Hypothalamus (tissue), 51 donors: Measurements from ENCODE around the gene NT5DC2.
A peak's percentile ranks its signal among the peaks of the same experiment; 100 is the strongest.

Source experiments
- DNase-seq, 51 donors: peaks; one replicate each; lab custom pipeline; 2025; lab: John Stamatoyannopoulos, UW

Gene NT5DC2

DNA sequence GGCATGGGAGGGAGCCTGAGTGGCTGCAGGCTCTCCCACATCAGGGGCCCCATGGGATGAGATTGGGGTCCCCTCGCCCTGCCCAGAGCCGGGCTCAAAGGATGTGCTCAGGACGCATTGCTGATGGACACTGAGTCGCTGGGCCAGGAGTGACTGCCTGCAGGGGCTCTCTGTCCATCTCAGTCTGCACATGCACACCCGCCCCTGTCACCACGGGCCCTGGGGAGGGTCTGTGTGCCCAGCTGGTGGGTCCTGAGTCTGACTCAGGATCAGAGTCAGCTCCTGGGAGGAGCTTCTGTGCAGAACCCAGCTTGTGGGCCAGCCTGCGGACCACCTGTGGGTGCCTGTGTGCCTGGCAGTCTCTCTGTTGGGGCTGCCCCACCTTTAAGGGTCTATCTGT lies 20.4 kb downstream of the NT5DC2 start:
- DNase-seq: no peak

DNA sequence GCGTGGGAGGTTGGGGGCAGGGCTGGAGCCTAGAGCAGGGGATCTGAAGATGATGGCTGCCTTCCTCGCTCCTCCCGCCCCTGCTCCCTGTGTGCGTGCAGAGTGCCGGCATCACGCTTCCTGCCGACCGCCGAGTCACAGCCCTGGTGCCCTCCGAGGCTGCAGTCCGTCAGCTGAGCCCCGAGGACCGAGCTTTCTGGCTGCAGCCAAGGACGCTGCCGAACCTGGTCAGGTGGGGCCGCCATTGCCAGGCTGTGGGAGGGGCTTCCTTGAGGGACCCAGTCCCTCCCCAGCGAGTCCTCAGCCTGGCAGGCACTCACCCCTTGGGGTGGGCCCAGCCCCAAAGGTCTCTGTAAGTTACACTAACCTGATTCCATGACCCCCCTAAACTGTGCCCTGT lies 20.9 kb downstream of the NT5DC2 start:
- DNase-seq: no peak

DNA sequence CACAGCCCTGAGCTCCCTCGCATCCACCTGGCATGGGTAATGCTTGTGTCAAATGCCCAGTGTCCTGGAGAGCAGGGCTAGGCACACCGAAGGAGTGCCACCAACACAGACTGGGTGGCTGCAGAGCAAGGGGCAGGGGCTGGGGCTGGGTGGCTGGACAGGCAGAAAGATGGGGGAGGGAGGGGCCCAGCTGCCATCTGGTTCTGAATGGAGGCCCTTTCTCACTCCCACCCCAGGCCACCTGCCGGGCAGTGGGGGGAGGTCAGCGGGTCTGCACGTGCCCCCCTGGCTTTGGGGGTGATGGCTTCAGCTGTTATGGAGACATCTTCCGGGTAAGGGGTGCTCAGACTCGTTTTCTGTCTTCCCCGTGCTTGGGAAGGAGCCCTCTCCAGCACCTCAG lies 21.6 kb downstream of the NT5DC2 start:
- DNase-seq: no peak

DNA sequence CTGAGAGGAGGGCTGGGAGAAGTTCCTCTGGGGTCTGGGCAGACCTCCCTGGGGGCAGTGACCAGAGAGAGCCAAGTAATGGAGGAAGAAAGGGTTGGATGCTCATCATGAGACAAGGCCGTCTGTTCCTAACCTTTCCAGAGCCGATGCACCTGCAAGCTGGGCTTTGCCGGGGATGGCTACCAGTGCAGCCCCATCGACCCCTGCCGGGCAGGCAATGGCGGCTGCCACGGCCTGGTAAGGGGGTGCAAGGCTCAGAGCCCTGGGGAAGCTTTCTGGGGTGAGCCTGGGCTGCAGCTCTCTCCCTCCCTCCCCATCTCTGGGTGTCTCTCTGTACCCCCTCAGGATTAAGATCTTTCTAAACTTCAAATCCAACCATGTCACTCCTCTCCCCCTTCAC lies 22.1 kb downstream of the NT5DC2 start:
- no peak for DNase-seq

DNA sequence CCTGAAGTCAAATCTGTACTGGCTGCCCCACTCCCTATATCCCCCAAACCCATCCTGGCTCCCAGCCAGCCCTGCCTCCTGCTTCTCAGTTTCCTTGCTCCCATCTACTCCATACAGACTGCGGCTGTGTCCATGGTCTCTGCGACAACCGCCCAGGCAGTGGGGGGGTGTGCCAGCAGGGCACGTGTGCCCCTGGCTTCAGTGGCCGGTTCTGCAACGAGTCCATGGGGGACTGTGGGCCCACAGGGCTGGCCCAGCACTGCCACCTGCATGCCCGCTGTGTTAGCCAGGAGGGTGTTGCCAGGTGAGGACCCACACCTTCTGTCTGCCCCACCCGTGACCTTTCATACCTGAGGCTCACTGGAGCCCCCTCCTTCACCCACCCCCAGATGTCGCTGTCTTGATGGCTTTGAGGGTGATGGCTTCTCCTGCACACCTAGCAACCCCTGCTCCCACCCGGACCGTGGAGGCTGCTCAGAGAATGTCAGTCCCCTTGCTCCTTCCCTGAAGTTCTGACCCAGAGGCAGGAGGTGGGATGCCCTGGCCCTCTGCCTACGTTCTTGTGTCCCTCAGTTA lies 23.8 kb downstream of the NT5DC2 start:
- no peak for DNase-seq

DNA sequence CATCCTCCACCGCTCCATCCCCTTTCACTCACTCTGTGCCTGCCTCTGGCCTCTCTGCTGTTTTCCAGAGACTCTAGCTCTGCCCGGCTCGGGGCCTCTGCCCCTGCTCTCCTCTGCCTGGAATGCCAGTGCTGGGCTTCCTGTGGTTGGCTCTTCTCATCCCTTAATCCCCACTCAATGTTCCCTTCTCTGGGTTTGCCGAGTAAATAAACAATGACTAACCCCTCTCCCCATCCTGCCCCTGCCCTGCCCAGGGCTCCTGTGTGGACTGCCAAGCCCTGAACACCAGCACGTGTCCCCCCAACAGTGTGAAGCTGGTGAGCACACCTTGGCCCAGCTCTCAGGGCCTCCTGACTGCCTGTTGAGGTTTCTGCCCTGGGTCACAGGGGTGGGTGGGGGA lies 26.3 kb downstream of the NT5DC2 start:
- no peak for DNase-seq

DNA sequence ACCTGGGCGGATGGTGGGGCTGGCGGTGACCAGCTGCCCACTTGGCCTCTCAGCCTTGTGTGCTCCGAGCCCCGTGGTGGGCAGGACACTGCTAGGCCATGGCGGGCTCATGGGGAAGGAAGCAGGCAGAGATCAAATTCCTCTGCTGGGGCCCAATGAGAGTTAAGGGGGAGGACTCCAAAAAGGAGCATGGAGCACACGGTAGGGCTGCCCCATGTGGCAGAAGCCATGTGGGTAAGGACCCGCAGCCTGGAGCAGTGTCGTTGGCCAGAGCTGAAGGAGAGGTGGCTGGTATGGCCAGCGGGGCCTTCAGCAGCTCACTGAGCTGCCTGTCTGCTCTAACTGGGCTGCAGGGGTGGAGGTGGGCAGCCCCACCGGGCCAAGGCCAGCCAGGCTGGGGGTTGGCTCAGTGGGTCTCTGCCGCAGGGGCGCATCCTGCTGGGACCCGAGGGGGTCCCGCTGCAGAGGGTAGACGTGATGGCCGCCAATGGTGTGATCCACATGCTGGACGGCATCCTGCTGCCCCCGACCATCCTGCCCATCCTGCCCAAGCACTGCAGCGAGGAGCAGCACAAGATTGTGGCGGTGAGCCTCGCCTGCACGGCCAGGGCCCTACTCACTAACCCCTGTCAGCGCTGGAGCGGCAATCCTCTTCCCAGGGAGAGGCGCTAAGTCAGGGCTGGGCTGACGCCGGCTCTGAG lies 27.2 kb downstream of the NT5DC2 start:
- DNase-seq: no peak

DNA sequence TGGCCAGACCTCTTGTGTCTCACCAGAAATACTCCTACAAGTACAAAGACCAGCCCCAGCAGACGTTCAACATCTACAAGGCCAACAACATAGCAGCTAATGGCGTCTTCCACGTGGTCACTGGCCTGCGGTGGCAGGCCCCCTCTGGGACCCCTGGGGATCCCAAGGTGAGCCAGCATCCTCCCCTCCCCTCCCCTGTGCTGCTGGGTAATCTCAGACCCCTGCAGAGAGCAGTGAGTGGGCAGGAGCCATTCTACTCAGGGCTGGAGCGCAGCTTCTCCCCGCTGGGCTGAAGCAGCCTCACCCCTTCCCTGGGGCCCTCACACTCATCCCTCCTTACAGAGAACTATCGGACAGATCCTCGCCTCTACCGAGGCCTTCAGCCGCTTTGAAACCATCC lies 28.7 kb downstream of the NT5DC2 start:
- no peak for DNase-seq

DNA sequence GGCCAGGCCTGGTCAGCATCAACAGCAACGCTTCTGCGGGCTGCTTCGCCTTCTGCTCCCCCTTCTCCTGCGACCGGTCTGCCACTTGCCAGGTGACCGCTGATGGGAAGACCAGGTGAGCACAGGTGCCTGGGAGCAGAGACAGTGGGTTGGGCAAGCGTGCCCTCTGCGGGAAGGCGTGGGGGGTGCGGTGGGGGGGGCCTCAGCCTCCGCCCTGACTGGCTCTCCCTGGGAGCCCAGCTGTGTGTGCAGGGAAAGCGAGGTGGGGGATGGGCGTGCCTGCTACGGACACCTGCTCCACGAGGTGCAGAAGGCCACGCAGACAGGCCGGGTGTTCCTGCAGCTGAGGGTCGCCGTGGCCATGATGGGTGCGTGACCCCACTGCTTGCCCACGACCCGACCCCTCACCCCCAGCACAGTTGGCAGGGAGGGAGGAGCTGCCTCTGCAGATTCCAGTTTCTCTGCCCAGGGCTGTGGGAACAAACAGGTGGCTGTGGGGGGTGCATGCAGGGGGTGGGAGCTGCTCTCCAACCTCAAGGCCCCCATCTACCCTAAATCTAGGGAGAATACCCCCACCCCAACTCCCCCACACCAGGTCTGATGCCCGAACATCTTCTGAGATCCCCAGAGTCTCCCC lies 29.8 kb downstream of the NT5DC2 start:
- no peak for DNase-seq

DNA sequence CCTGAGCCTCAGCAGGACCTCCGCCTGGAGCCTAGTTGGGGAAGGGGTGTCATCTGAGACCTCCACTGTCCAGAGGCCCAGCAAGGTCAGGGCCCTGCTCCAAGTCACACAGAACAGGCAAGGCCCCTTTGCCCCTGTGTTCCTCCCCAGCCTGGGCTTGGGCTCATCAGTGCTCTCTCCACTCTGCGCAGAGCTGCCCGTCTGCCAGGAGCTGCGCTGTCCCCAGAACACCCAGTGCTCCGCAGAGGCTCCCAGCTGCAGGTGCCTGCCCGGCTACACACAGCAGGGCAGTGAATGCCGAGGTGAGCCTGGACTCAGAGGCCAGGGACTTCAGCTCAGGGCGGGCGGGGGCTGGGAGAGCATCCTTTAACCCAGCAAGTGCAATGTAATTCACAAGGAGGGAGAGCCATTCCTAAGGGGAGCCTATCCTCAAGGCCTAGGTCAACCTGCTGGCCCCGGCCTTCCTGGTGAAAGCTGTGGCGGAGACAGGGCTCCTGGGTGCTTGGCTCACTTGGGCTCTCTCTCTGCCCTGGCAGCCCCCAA lies 30.8 kb downstream of the NT5DC2 start:
- DNase-seq: no peak

DNA sequence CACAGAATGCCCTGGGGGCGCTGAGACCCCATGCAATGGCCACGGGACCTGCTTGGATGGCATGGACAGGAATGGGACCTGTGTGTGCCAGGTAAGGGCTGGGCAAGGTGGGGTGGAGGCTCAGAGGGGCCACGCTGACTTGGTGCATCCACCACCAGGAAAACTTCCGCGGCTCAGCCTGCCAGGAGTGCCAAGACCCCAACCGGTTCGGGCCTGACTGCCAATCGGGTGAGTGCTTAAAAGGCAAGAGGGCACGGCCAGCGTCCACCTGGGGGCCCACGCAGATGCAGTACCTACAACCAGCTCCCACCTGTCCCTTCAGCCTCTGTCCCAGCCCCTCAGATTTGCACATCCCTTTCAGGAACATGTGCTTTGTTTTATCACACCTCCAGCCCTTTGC lies 31.7 kb downstream of the NT5DC2 start:
- no peak for DNase-seq

DNA sequence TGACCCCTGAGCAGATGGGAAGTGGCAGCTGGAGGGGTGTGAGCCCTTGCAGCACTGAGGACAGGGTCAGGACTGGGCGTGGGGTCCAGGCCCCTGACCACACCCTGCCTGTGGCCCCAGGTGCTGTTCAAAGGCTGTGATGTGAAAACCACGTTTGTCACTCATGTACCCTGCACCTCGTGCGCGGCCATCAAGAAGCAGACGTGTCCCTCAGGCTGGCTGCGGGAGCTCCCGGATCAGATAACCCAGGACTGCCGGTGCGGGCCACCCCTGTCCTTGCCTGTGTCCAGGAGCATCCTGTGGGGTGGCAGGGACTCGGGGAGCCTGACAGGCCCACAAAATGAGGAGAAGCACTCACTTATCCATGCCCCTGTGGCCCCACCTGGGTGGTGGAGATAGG lies 32.6 kb downstream of the NT5DC2 start:
- DNase-seq: no peak

DNA sequence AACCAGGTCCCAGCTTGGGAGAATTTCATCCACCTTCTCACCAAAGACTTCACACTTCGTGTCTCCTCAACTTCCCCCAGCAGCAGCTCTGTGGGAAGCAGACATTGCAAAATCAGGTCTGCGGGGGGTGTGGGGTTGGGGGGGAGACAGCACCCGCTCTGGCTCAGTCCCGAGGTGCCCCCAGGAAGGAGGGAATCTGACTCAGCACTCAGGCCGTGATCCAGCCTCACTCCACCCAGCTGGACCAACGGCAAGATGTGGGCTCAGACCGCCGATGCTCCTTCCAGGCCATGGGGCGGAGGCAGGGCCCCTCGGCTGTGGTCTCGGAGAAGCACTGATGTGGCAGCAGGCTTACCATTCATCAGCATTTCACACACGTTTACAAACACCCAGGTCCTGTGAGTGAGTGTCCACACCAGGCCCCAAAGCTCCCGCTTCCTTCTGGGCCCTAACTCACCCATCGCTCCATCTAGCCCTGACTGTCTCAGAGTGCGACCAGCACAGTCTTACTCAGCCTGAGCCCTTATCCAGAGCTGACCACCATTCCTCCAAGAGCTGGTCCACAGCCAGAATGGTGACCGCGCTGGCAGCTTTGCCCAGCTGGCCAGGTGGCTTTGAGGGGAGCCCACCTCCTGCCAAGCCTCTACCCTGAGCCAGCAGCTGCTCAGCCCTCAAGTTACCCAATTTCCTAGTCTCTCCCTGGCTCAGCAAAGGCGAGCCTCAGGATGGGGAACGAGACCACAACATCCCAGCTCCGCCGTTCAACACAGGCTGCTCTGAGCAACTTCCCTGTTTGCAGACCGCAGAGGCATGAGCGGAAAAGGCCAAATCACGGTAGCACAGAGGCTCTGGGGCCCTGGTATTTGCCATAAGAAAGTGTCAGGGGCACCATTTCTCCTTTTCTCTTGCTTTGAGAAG lies 35.3 kb downstream of the NT5DC2 start:
- peak in 26 of 51 donors; percentile 8 to 59 (median 25) for DNase-seq

DNA sequence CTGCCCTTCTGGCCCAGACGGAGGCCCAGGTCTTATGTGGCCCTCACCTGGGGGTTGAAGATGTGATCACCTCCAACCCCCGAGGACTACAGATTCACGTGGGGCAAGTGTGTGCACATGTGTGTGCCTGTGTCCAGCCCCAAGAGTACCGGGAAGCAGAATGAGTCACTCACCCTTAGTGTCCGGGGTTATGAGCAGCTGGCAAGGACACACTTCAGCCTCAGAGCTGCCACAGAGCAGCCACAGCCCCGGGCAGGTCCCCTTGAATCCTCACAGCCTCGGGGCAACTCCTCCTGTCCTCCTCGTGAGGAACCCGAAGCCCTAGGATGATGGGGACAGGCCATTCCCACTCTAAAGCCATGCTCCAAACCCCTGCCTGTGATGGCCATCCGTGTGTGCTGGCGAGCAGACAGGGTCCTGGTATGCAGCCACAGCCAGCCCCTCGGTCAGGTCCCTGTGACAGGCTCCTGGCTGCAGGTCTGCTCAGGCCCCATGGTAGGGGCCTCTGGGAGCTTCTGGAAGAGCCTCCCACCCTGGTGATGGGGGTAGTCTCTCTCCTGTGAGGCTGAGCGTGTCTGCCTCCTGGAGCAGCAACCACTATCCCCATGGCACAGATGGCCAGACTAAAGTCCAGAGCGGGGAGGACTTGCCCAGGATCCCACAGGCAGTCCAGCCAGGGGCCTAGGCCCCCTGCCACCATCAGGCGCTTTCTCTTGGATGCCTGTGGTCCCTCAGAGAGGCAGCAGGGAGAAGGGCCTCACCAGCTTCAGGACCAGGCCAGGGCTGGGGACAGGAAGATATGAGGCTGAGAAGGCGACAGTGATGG lies 37.7 kb downstream of the NT5DC2 start:
- no peak for DNase-seq

DNA sequence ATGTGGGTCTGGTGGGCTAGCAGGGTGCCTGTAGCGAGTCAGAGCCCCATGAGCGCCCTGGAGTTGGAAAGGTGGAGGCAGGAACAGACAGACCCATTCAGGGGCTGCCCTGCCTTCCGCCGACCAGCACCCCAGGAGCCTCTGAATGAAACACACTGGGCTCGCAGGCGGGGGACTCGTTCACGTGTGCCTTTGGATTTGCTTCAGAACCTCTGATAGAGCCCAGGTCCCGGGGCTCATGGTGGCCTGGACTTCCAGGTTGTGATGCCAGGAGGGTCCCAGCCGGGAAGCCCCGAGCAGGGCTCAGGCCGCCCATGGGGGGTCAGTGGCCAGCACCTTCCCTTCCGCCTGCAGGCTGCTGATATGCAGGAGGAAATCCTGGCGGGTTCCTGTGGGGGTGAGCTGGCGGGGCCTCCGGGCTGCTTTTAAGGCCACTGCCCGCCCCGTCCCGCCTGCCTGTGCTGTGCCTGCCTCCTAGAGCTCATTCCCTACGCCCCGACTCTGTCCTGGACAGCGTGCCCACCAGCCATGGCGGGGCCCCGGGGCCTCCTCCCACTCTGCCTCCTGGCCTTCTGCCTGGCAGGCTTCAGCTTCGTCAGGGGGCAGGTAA lies 38.7 kb downstream of the NT5DC2 start, which contains the start of gene STAB1:
Gene STAB1 (plus strand): TSS at position 453 of the 610 bp plus-strand sequence. CDS start 76 bp downstream, at position 529.
- peak in 2 of 51 donors; percentile 7 to 9 for DNase-seq

DNA sequence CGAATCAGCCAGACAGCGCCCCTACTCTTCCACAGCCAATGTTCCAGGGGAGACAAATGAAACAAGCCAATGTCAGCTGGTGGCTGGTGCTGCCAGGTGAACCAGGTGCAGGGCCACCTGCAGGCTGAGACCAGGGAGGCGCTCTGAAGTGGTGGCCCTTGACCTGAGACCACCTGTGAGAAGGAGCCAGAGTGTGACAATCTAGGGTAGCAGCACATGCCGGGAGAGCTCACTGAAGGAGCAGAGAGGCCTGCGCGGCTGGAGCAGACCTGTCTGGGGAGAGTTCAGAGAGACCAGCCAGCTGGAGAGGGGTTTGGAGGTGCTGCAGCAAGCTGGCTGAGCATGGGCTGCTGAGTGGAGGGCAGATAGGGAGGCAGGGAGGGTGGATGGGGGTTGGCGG lies 39.2 kb downstream of the NT5DC2 start:
- DNase-seq: no peak

DNA sequence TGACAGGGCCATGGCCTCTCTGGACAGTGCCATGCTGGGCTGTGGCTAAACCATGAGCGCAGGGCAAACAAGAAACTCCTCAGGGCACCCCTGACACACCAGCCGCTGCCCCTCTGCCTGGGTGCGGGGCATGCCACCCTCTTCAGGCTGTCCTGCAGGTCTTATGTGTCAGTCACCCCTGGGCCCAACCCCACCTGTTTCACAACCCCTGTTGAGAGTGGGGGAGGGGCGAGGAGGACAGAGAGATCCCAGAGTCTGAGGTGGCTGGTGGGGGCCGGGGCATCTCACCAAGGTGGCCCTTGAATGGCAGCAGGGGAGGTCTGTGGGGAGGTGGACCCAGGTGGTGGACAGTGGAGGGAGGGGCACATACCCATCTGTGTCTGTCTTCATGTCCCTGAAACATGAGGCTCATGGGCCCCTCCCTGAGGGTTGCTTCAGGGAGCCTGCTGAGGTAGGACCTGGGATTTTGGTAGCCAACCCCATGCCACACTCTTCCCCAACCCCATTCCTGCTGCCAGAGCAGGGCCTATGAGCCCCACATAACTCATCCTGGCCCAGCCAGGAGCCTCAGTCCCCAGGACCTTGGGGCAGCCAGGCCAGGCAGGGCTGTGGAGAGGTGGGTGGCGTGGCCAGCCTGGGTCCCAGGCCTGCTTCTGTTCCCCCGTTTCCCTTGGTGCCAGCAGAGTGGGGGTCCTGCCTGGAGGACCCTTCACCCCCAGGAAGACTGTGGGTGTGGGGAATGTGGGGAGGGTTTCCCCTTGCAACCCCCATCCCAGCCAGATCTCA lies 40.2 kb downstream of the NT5DC2 start:
- no peak for DNase-seq

DNA sequence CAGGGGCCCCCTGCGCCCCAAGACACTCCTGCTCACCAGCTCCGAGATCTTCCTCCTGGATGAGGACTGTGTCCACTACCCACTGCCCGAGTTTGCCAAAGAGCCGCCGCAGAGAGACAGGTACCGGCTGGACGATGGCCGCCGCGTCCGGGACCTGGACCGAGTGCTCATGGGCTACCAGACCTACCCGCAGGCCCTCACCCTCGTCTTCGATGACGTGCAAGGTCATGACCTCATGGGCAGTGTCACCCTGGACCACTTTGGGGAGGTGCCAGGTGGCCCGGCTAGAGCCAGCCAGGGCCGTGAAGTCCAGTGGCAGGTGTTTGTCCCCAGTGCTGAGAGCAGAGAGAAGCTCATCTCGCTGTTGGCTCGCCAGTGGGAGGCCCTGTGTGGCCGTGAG lies 41.6 kb downstream of the NT5DC2 start:
- no peak for DNase-seq
